NCI-H2171 treated with DMSO at 0.1 percent for 48 hours (cell line): ENCODE measurements around the gene IL12A.

Source experiments
- DNase-seq: peaks from one replicate; lab custom pipeline; 2025; lab: John Stamatoyannopoulos, UW

IL12A gene

DNA sequence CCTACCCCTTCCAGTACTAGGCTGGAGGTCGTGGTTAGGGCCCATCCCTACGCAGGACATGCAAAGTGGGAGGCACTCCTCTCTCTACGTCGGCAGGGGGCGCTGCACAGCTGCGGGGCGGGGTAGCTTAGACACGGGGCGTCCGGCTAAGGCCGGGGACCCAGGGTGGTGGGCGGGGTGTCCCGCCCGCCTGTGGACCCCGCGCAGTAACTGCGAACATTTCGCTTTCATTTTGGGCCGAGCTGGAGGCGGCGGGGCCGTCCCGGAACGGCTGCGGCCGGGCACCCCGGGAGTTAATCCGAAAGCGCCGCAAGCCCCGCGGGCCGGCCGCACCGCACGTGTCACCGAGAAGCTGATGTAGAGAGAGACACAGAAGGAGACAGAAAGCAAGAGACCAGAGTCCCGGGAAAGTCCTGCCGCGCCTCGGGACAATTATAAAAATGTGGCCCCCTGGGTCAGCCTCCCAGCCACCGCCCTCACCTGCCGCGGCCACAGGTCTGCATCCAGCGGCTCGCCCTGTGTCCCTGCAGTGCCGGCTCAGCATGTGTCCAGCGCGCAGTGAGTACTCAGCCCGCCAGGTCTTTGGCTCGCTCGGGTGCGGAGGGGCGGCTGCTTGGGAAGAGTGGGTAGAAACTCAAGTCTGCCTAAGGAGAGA lies at the start of gene IL12A:
Gene IL12A, plus strand, starts transcription at position 219 of the 655 bp plus-strand sequence.
- peak; percentile 44 for DNase-seq

DNA sequence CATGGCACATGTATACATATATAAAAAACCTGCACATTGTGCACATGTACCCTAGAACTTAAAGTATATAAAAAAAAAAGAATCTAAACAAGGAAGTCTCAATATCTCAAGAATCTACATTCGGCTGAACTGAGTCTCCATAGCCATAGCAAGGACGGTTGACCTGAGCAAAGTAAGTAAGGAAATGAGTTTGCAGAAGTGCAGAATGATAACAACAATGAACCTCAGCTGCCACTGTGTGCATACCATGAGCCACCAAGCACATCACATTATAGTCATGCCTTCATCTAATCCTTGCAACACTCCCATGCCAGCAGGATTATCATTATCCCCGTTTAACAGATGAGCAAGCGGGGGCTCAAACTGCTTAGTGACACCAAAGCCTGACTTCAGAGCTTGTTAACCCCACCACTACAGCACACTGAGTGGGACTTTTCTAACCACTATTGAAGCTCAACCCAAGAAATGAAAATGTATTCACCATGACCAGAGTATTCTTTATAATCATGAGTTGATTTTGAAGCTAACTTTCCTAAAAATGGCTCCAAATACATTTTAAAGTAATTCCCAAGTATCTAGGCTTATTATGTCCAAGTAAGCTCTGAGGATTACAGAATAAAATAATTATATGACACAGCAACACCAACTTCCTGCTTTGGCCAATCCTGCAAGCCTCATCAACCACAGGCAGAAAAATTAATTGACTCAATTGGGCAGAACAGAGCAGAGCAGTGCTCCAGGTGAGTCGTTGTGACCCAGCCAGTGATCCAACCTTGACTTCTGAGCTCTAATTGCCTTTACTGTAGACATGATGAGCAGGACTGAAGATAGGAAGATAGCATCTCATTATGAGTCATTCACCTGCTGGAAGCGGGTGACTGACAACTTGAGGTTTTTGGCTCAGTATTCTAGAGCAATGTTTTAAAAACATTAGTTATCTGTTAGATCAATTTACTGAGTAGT lies 47.3 kb upstream of the IL12A start:
- no peak for DNase-seq

DNA sequence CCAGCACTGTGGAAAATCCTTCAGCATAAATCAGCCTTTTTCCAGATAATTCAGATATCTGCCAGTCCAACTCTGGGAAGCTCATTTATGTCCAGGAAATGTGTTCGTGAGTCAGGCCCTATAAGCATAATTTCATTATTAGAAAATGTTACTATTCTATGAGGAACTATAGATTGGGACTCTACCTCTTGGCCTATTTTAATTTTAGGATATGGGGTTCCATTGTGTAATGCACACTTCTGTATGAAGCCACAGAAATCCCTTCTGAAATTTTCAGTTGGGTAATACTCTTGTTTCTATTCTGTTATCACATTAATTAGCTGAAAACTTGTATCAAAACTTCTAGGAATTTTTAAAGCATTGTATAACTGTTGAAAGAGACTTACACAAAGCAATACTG lies 43.9 kb upstream of the IL12A start:
- no peak for DNase-seq

DNA sequence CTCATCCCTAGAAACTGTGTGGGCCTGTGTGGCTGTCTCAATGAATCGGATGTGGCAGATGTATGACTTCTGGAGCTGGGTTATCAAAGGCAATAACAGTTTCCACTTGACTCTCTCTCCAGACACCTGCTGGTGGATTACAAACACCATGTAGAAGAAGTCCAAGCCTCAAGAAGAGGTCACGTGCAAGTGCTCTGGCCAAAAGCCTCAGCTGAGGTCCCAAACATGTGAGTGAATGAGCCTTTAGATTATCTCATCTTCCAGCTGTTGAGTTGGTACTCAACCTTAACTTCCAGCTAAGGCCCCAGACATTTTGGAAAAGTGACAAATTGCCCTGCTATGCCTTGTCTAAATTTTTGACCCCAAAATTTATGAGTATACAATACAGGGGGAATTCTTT lies 42.7 kb upstream of the IL12A start:
- no peak for DNase-seq

DNA sequence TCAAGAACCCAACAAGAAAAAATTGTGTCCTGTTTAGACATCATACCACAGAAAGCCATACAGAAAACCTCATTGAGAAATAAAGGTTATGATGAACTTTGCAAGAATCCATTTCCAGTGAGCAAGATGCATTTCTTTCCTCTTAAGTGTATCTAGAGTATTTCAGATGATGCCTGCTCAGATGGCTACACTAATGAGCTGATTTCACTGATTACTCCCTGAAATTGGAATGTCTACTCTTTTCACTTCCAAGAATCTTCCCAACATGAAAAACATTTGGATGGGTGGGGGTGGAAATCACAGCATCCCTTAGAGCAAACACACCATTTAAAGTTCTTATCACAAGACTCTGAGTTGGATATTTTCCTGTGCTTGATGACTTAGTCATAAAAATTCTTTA lies 41.4 kb upstream of the IL12A start:
- DNase-seq, result no peak

DNA sequence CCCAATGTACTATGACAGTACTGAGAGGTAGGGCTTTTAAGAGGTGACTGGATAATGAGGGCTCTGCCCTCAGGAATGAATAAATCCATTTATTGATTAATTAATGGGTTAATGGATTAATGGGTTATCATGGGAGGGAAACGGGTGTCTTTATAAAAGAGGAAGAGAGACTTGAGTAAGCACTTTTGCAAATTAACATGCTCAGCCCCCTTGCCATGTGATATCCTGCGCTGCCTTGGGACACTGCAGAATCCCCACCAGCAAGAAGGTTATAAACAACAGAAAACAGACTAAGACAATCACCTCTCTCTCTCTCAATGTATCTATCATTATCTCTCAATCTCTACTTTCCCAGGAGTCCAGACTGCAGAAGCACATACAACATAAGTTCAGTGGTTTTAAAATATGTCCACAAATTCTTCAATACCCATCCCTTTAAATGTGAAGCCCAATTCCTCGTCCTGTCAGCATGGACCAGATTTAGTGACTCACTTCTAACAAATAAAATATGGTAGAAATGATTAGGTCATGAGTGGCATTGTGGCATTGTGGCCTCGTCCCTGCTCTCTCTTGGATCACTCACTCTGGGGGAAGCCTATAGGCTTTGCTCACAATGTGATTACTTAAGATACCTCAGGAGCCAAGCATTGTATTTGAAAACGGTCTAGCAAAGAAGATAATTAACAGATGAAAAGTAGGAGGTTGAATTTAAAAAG lies 40.0 kb upstream of the IL12A start:
- no peak for DNase-seq

DNA sequence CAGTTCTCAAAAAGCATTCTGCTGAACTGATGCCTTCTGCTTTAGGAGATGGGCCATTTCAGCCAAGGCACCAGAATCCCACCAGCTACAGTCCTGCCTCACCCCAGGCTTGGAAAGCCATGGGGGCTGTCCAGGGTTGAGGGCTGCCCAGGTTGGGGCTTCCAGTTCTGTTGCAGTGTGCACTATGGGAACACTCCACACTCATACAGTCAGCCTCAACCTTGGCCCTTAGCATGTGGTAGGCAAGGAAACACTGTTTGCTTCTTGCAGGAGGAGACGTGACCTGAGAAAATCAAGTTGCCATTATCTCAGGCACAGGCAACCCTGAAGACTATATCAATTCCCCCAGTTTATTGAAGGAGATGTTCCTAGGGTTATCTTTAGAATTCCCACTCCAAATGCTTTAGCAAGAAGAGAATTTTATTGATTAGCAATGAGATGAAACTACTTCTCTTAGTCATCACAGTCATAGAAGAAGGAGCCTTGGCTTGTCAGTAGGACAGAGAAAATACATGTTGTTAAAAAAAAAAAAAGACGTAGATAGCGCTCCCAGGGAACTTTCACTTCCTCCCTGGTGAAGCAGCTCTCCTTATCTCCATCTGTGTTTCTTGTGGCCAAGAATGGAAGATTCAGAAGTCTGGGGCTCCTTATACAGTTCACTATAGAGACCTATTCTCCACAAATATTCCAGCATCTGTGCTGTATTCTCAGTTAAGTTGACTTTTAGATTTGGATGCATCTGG lies 38.3 kb upstream of the IL12A start:
- no peak for DNase-seq

DNA sequence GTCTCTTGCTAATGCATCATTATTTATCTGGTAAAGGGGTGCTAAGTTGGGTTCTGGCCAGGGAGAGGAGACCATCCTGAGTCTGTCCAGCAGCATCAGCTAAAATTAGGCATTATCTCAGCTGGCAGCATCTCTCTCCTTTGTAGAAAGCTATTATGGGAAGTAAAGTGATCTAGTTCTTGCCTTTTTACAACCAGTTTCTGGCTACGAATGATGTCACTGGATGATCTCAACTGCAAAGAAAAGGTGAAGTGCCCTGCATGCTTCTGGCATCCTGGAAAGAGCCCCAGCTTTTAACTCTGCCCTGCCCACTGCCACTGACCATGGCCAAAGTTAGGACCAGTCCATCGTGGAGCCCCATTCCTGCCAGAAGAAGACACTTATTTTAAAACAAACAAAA lies 37.1 kb upstream of the IL12A start:
- DNase-seq, result no peak

DNA sequence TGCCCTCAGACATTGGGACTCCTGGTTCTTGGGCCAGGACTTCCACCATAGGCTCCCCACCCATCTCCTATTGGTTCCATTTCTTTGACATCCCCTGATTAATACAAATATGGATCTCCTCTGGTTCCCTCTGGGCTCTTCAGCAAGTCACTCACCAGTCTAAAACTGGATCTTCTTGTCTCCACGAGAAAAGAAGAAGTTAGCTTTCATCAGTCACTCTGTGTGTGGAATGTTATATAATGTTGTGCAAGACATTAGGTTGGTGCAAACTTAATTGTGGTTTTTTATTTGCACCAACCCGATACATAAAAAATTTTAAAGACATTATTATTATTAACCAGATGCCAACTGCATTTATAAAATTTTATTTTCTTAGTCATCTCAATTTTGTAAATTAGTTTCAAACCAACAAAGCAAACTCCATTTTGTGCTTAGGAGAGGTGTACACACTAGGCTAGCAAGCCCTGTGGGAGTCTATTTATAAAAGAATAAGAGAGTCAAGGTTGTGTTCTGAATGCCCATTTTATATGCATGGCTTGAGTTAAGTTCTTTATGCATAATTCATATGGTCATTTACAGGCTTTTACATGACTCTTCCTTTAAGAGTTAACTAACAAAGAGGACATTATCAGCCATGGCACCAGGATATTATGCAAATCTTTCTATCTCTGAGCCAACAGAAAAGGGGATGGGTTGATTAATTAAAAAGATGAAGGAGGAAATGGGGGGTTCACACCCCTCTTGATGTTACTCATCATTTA lies 35.1 kb upstream of the IL12A start:
- DNase-seq, result no peak

DNA sequence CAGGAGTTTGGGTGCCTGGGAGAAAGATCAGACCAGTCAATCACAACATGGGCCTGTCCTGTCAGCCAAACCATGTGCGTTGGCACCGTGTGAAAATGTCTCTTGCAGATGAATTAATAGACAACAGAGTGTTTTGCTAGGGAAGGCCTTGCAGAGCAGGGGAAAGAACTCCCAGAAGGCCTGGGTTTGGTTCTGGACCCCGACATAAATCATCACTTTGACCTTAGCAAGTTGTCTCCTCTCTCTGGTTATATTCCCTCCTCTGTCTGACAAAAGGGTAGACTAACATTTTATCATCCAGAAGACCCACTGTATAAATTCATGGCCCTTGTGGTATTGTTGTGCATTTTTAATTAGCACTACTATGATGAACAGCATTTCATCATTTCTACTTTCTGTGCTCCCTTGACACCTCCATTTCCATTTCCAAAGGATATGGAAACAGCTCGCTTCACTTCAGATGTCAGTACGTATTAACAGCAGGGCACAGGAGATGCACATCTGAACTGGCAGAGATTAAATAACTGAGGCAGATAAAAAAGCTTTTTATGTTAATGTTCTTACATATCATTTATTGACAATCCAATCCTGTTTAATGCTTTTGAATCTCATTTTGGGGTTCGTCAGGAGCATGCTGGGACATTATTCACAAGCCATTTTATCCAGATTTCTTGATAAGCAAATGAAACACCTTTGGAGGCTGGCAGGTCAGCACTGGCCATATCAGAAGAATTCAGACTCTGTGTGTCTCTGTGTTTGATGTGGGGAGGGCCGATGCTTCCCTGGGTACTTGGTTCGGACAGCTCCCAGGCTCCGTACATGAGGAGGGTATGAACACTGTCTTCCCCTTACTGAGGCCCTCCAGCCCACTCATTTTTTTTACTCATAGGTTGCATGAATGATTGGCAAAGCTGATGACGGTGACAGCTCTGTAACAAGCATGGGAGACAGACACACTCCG lies 28.2 kb upstream of the IL12A start:
- DNase-seq, result no peak

DNA sequence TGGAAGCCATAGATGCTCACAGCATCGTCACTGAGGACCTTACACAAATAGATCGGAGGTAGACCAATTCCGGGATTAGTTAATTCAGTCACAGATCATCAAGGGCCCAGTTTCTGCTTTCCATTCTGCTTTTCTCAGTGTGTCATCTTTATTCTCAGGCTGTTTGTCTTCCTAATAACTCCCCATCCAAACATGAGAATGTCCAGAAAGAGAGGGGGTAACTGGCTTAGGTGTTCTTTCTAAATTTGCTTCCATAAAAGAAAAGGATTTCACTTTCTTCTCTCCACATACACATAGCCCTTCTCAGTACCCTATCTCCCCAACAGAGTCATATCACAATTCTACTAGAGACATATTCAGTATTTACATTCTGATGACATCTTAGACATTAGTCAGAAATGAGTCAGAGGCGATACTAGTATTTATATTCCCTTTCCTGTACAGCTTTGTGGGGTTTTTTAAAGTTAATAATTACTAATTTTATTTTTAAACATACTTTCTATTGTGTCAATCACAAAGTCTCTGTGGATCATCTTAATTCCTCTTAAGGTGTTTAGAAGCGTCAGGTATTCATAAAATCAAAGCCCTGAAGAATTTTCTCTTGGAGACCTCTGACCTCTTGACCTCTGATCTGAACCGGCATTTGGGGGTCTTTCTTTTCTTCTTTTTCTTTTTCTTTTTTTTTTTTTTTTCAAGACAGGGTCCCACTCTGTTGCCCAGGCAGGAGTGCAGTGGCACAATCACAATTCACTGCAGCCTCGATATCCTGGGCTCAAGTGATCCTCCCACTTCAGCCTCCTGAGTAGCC lies 24.3 kb upstream of the IL12A start:
- no peak for DNase-seq

DNA sequence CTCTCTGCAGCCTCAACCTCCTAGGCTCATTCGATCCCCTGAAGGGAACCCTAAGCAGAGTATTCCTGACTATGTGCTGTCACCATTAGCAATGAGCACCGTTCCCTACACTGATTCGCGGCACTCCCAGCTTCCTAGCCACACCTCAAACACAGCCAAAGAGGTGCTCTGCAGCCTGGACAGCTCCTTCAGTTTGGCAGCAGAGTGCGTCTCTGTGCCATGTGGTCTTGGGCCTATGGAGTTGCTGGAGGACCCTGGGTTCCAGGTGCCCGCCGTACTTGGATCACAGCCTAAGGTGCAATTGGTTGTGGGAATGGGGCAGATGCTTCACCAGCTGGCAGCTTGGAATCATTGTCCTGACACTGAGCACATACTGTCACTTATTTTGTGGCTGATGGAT lies 17.3 kb upstream of the IL12A start:
- peak; percentile 98 for DNase-seq

DNA sequence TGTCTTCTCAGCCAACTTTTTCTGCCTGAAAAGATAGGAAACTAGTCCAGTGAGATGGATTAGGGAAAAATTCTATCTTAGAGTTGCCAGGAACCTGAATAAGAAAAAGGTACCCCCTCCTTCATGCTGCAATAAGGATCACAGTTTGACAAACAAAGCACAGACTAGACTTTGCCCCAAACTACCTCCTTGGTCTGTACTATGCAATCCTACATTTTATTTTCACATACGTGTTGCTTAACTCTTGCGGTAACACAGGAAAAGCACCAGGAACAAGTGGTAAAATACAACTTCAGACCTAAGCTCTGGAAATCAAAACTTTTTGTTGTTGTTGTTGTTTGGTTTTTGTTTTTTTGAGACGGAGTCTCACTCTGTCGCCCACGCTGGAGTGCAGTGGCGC lies 11.3 kb upstream of the IL12A start:
- no peak for DNase-seq

DNA sequence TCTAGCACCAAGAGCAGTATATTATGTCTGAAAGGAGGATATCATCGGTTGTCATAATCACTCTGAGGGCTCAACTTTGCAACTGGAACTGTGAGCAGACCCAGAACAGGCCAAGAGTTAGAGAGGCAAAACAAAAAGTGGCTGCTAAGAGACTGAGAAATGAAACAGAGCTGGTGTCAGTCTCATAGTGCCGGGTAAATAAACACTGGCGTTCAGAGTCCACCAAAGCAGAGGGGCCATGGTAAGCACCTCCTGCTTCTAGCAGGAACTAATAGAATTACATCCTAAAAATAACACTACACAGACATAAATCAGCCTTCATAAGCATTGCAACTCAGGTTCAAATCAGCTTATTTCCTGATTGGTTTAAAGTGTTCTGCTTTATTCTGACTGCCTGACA lies 10.3 kb upstream of the IL12A start:
- DNase-seq, result no peak

DNA sequence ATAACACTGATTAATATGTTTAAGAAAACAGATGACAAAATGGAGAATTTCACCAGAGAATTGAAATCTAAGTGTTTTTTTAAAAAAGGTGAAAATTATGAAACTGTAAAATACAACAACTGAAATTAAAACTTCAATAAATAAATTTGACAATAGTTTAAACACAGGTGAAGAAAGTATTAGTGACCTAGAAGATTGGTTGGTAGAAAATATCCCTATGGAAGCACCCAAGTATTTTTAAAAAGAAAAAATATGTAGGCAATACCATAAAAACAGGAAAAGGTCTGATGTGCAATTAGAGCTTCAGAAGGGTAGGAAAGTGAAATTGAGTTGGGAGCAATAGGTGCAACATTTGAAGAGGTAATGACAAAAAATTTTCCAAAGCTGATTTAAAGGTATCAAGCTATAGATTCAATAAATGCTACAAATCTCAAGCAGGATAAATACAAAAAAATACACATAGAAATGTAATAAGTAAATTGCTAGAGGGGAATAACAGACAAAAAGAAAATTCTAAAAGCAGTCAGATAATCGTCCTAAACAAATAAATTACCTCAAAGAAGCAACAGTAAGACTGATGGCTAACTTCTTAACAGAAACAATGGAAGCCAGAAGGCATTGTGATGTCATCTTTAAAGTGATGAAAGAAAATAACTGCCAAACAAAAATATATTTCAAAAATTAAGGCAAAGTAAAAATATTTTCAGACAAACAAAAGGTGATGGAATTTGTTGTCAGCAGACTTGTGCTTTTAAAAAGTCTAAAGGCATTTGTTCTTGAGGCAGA lies 9.5 kb upstream of the IL12A start:
- no peak for DNase-seq

DNA sequence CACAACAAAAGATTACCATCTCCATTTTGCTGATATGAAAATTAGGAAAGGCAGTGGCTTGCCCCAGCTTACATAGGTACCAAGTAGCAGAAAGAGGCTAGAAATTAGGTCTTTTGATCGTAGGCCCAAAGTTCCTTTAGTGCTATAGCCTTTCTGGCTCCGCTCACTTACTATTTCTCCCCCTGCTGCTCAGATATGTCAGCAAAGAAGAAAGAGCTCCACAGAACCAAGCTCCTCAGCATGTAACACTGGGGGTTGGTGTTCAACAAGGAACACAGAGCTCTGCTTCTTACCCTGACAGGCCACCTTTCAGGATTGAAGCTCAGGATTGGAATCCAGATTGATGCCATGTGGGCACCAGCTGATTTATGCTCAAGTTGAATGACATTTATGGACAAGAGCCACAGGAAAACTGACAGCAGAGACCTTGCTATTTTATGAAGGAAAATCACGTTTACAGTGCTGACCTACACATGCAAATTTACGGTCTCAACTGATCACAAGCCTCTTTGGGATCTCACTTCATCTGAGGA lies 6.1 kb upstream of the IL12A start:
- DNase-seq, result no peak

DNA sequence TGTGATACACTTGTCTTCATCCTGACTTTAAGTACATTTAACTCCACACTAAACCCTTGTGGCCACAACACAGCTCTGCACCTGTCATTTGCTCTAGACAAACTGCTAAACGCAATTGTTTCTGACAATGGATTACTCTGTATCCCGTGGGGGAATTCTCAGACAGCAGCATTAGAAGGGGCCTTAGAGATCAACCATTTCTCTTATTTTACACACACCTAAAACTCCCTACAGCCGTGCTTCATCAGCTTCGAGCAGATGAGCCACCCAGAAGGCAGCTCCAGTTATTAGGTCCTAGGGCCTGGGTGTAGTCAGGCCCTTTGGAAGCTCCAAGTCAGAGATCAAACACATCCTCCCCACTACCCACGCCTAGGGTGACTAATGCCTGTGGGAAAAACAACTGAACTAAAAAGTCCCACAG lies 1.3 kb upstream of the IL12A start:
- no peak for DNase-seq
